Spleen (tissue), 7 donors: Measurements from ENCODE around the gene XDH.

Source experiments
- CTCF ChIP-seq, 11 experiments: fragments of 200-600 bp in 7 of 11; fragments of 450-650 bp in 4 of 11; sonication (generic) in 4 of 11; IDR thresholded peaks in 8 of 11; conservative IDR thresholded peaks in 3 of 11; 1 replicate in 7 of 11; 2 replicates in 4 of 11; pipeline versions ENCODE4 v1.4.0 to v1.8.0; 2016 to 2021; ENCODE audit warnings: antibody characterized with exemption in 11 of 11, inconsistent platforms in 4 of 11, mild to moderate bottlenecking in 1 of 11
- POLR2A ChIP-seq, 3 donors: fragments of 450-650 bp; IDR thresholded peaks; one replicate each; pipeline ENCODE4 v1.5.1; 2017; ENCODE audit warnings: antibody characterized with exemption in 3 of 3, mild to moderate bottlenecking in 1 of 3
- POLR2AphosphoS5 ChIP-seq, 3 donors: sonication (generic); formaldehyde crosslinking; IDR thresholded peaks; one replicate each; pipeline ENCODE4 v1.5.1; 2017; ENCODE audit warnings: antibody characterized with exemption in 3 of 3
- donor health status: DM: no; HTN: no; CAD: no; lungs with moderate emphysema.
- donor health status: DM: no; HTN: no; CAD: no.
- donor health status: DM: no; HTN: no; CAD: no.

DNA sequence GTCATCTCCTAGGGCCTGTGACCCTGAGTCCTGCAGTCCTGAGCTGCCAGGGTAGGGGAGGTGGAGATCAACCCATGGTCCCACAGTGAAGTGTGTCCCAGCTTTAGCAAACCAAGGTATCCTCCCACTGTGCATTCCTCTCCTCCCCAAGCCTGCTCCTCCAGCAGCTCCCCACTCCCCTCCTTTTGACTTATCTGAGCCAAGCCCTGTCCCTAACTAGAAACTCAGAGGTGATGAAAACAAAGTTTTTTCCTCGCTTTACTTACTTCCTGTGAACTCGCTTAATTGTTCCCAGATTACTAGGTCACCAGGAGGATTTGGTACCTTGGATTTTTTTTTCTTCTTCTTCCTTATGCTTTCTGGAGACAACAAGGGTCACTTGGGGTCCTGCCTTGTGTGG lies 99.8 kb downstream of the XDH start:
- no peak for TF ChIP-seq POLR2A (IDR thresholded peaks at IDR 0.05)
- TF ChIP-seq CTCF (IDR thresholded peaks at IDR 0.05 in 8 of 11, conservative IDR thresholded peaks at IDR 0.05 in 3 of 11) = no peak
- TF ChIP-seq POLR2AphosphoS5 (IDR thresholded peaks at IDR 0.05) = no peak
